ENCODE results near the gene PLB1. TPM values are rescaled to one million over a fixed set of nuclear protein-coding genes. Genes with fewer than 3 reads are reported as not detected.

Gene PLB1
- total and polyA plus RNA-seq, 9 of the 15 experiments (the other 6 are each of a cell fraction or from before 2014, with no cell fraction given) = 0.01 to 0.09 (median 0.07) TPM; not detected in 2

DNA sequence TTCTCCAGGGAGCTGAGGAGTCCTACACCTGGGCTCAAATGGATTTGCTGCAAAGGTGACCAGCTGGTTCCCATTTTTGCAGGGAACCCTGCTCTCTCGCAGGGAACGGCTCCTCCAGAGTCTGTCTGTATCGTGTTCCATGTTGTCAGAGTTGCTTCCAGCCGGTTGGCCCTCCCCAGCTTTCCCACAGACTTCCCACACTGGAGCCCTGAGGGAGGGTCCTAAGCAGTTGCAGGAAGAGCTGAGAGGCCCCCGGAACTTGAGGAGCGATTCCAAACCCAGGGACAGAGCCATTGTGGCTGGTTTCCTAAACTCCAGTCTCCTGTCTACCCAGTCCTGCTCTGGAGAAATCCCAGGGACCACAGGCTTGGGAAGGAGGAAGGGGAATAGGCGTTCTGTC is 134.1 kb downstream of the PLB1 start (continued):
- TF ChIP-seq ZNF740 (CRISPR knock-in tag; IDR thresholded peaks at IDR 0.05) (no peak), ZNF740 (tag; IDR thresholded peaks at IDR 0.05) (no peak), ZNF282 (CRISPR knock-in tag; IDR thresholded peaks at IDR 0.05) (no peak), MAFK (IDR thresholded peaks at IDR 0.05; ENCODE audit: low read length) (no peak), HLTF (IDR thresholded peaks at IDR 0.05) (no peak), ZFP30 (CRISPR knock-in tag; IDR thresholded peaks at IDR 0.05; ENCODE audit: borderline replicate concordance) (no peak), KAT8 (IDR thresholded peaks at IDR 0.05; ENCODE audit: low read depth) (no peak), HMGXB4 (CRISPR knock-in tag; IDR thresholded peaks at IDR 0.05) (no peak), DNMT1 (IDR thresholded peaks at IDR 0.05) (no peak), POLR2AphosphoS5 (IDR thresholded peaks at IDR 0.05; ENCODE audit: control insufficient read depth, insufficient read depth, low read depth, low read length) (no peak)
- TF ChIP-seq, protein P1, sequence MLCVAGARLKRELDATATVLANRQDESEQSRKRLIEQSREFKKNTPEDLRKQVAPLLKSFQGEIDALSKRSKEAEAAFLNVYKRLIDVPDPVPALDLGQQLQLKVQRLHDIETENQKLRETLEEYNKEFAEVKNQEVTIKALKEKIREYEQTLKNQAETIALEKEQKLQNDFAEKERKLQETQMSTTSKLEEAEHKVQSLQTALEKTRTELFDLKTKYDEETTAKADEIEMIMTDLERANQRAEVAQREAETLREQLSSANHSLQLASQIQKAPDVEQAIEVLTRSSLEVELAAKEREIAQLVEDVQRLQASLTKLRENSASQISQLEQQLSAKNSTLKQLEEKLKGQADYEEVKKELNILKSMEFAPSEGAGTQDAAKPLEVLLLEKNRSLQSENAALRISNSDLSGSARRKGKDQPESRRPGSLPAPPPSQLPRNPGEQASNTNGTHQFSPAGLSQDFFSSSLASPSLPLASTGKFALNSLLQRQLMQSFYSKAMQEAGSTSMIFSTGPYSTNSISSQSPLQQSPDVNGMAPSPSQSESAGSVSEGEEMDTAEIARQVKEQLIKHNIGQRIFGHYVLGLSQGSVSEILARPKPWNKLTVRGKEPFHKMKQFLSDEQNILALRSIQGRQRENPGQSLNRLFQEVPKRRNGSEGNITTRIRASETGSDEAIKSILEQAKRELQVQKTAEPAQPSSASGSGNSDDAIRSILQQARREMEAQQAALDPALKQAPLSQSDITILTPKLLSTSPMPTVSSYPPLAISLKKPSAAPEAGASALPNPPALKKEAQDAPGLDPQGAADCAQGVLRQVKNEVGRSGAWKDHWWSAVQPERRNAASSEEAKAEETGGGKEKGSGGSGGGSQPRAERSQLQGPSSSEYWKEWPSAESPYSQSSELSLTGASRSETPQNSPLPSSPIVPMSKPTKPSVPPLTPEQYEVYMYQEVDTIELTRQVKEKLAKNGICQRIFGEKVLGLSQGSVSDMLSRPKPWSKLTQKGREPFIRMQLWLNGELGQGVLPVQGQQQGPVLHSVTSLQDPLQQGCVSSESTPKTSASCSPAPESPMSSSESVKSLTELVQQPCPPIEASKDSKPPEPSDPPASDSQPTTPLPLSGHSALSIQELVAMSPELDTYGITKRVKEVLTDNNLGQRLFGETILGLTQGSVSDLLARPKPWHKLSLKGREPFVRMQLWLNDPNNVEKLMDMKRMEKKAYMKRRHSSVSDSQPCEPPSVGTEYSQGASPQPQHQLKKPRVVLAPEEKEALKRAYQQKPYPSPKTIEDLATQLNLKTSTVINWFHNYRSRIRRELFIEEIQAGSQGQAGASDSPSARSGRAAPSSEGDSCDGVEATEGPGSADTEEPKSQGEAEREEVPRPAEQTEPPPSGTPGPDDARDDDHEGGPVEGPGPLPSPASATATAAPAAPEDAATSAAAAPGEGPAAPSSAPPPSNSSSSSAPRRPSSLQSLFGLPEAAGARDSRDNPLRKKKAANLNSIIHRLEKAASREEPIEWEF (CRISPR knock-in tag; IDR thresholded peaks at IDR 0.05) = no peak

Data from K562 (cell line).